H1 (cell line): Measurements from ENCODE around the gene SCAF11. TPM values are rescaled to one million over a fixed set of nuclear protein-coding genes. Genes with fewer than 3 reads are reported as not detected.

Source experiments
- CTCF ChIA-PET: fragments of 300-600 bp; sonication (Branson Sonifier 250); formaldehyde crosslinking; loops from one replicate; lab custom pipeline; 2021; ENCODE audit not compliant: partially characterized antibody; lab: Charles Lee
- POLR2A ChIA-PET: fragments of 300-600 bp; sonication (Branson Sonifier 250); formaldehyde crosslinking; loops from one replicate; lab custom pipeline; 2021; ENCODE audit warnings: inconsistent platforms; ENCODE audit not compliant: partially characterized antibody; lab: Charles Lee
- DNase-seq, 2 experiments: peaks; one replicate each; pipeline versions ENCODE4 v3.0.0 to v3.0.0-alpha.2; 2010 to 2022; ENCODE audit warnings: low spot score in 2 of 2, low read depth in 1 of 2, mixed read lengths in 1 of 2
- FAIRE-seq: peaks from 2 replicates; lab custom pipeline; 2011; peaks lifted over from hg19 to GRCh38; lab: Jason Lieb, UNC
- H2AFZ ChIP-seq: 2 replicates; pipeline ENCODE4 v1.8.1; 2012; ENCODE audit warnings: low read length, inconsistent platforms
- H2AK5ac ChIP-seq: 2 replicates; pipeline ENCODE4 v1.6.1; 2013; ENCODE audit warnings: low read depth, low read length
- H2BK120ac ChIP-seq: replicated peaks from 2 replicates; pipeline ENCODE3; 2013; ENCODE audit warnings: low read depth, low read length, inconsistent platforms
- H2BK12ac ChIP-seq: 2 replicates; pipeline ENCODE4 v1.6.1; 2013; ENCODE audit warnings: low read depth, low read length
- H2BK15ac ChIP-seq: 2 replicates; pipeline ENCODE4 v1.6.1; 2013; ENCODE audit warnings: low read length
- H2BK20ac ChIP-seq: 2 replicates; pipeline ENCODE4 v1.6.1; 2013; ENCODE audit warnings: low read length
- H2BK5ac ChIP-seq: 2 replicates; pipeline ENCODE4 v1.6.1; 2013; ENCODE audit warnings: low read depth, low read length
- H3K14ac ChIP-seq: 2 replicates; pipeline ENCODE4 v1.6.1; 2013; ENCODE audit warnings: inconsistent platforms; ENCODE audit not compliant: insufficient read length
- H3K18ac ChIP-seq: 2 replicates; pipeline ENCODE4 v1.6.1; 2013; ENCODE audit warnings: low read length; ENCODE audit errors: extremely low read depth
- H3K23ac ChIP-seq: 2 replicates; pipeline ENCODE4 v1.6.1; 2013; ENCODE audit warnings: inconsistent platforms; ENCODE audit not compliant: insufficient read length
- H3K23me2 ChIP-seq: 2 replicates; pipeline ENCODE4 v1.6.1; 2013; ENCODE audit warnings: low read depth, low read length
- H3K27ac ChIP-seq: 2 replicates; pipeline ENCODE4 v1.6.1; 2011; ENCODE audit warnings: low read depth, low read length, inconsistent platforms
- H3K27me3 ChIP-seq, 4 experiments: replicated peaks in 1 of 4; 1 replicate in 1 of 4; 2 replicates in 3 of 4; pipeline versions ENCODE4 v1.6.1 to v1.8.1; 2011 to 2013; ENCODE audit warnings: low read length in 3 of 4, mild to moderate bottlenecking in 3 of 4, inconsistent platforms in 2 of 4, mixed read lengths in 2 of 4, moderate library complexity in 1 of 4; ENCODE audit not compliant: control insufficient read depth in 3 of 4, insufficient read depth in 3 of 4; ENCODE audit errors: extremely low read depth in 1 of 4
- H3K36me3 ChIP-seq, 4 experiments: 2 replicates each; pipeline versions ENCODE4 v1.6.1 to v1.8.1; 2011 to 2013; ENCODE audit warnings: mild to moderate bottlenecking in 4 of 4, low read length in 3 of 4, moderate library complexity in 2 of 4, control low read depth in 1 of 4, inconsistent platforms in 1 of 4; ENCODE audit not compliant: insufficient read depth in 4 of 4, control insufficient read depth in 2 of 4
- H3K4ac ChIP-seq: replicated peaks from 2 replicates; pipeline ENCODE3; 2013; ENCODE audit warnings: low read length, low read depth, mixed read lengths, inconsistent platforms; ENCODE audit not compliant: insufficient read length
- H3K4me1 ChIP-seq, 4 experiments: replicated peaks in 1 of 4; 1 replicate in 1 of 4; 2 replicates in 3 of 4; pipeline versions ENCODE4 v1.6.1 to v1.8.1; 2011 to 2013; ENCODE audit warnings: low read length in 3 of 4, inconsistent platforms in 2 of 4, mixed read lengths in 1 of 4; ENCODE audit not compliant: insufficient read depth in 4 of 4, control insufficient read depth in 3 of 4
- H3K4me2 ChIP-seq, 2 experiments: 2 replicates each; pipeline versions ENCODE4 v1.6.1 to v1.8.1; 2011 to 2013; ENCODE audit warnings: low read depth in 2 of 2, low read length in 2 of 2, control low read depth in 1 of 2, inconsistent platforms in 1 of 2, mild to moderate bottlenecking in 1 of 2; ENCODE audit not compliant: insufficient read depth in 1 of 2
- H3K4me3 ChIP-seq, 4 experiments: fragments of 200-600, 300-600 bp in 1 of 4; sonication (generic), shearing (Covaris generic), sonication (Bioruptor Twin) in 1 of 4; 2 replicates each; pipeline versions ENCODE4 v1.5.1 to v1.8.1; 2011 to 2016; ENCODE audit warnings: low read length in 4 of 4, low read depth in 3 of 4, control low read depth in 2 of 4, inconsistent platforms in 2 of 4, mild to moderate bottlenecking in 2 of 4, mixed read lengths in 1 of 4, moderate library complexity in 1 of 4; ENCODE audit not compliant: insufficient read depth in 2 of 4; ENCODE audit errors: extremely low read depth in 1 of 4
- H3K56ac ChIP-seq: replicated peaks from 2 replicates; pipeline ENCODE3; 2013; ENCODE audit warnings: low read depth, mild to moderate bottlenecking, mixed read lengths, low read length, inconsistent platforms; ENCODE audit not compliant: insufficient read length
- H3K79me1 ChIP-seq: 2 replicates; pipeline ENCODE4 v1.6.1; 2013; ENCODE audit warnings: low read depth, low read length, control low read depth
- H3K79me2 ChIP-seq, 2 experiments: 2 replicates each; pipeline versions ENCODE4 v1.6.1 to v1.8.1; 2012 to 2013; ENCODE audit warnings: low read length in 2 of 2, mild to moderate bottlenecking in 2 of 2, inconsistent platforms in 1 of 2; ENCODE audit not compliant: insufficient read depth in 2 of 2, control insufficient read depth in 1 of 2
- H3K9ac ChIP-seq, 4 experiments: replicated peaks in 1 of 4; 1 replicate in 1 of 4; 2 replicates in 3 of 4; pipeline versions ENCODE4 v1.6.1 to v1.8.1; 2011 to 2013; ENCODE audit warnings: low read depth in 3 of 4, low read length in 3 of 4, control low read depth in 2 of 4, mild to moderate bottlenecking in 2 of 4, moderate library complexity in 2 of 4, inconsistent platforms in 1 of 4; ENCODE audit errors: extremely low read depth in 1 of 4
- H3K9me3 ChIP-seq, 2 experiments: 2 replicates each; pipeline versions ENCODE4 v1.6.1 to v1.8.1; 2012 to 2013; ENCODE audit warnings: mild to moderate bottlenecking in 2 of 2, moderate library complexity in 2 of 2, control low read depth in 1 of 2, inconsistent platforms in 1 of 2, low read depth in 1 of 2, low read length in 1 of 2, mixed read lengths in 1 of 2; ENCODE audit not compliant: insufficient read depth in 2 of 2
- H4K20me1 ChIP-seq, 2 experiments: replicated peaks in 1 of 2; 2 replicates each; pipeline versions ENCODE3 to v1.8.1; 2011 to 2013; ENCODE audit warnings: inconsistent platforms in 2 of 2, low read length in 2 of 2, mild to moderate bottlenecking in 1 of 2; ENCODE audit not compliant: insufficient read depth in 2 of 2, control insufficient read depth in 1 of 2
- H4K5ac ChIP-seq: 2 replicates; pipeline ENCODE4 v1.6.1; 2013; ENCODE audit warnings: low read length, low read depth, mixed read lengths, inconsistent platforms; ENCODE audit not compliant: insufficient read length
- H4K8ac ChIP-seq: 2 replicates; pipeline ENCODE4 v1.8.0; 2013; ENCODE audit warnings: mild to moderate bottlenecking, moderate library complexity, low read length, inconsistent platforms; ENCODE audit not compliant: insufficient read depth; ENCODE audit errors: extremely low read depth
- H4K91ac ChIP-seq: replicated peaks from 2 replicates; pipeline ENCODE3; 2013; ENCODE audit warnings: low read length, mixed read lengths, inconsistent platforms; ENCODE audit not compliant: insufficient read length
- BCL11A ChIP-seq, 2 experiments: IDR thresholded peaks; one replicate each; pipeline ENCODE4 v1.6.1; 2011; ENCODE audit warnings: low read depth in 2 of 2, low read length in 2 of 2, mild to moderate bottlenecking in 2 of 2
- CBX5 ChIP-seq: fragments of 300-800, 300-1000 bp; sonication (generic); IDR thresholded peaks from 2 replicates; pipeline ENCODE4 v1.7.1; 2016; ENCODE audit warnings: antibody characterized with exemption, low read length, low read depth
- CHD1 ChIP-seq: IDR thresholded peaks from 2 replicates; pipeline ENCODE4 v1.6.1; 2012; ENCODE audit warnings: low read depth, low read length, improper control_type of control experiment
- EGR1 ChIP-seq: IDR thresholded peaks from 2 replicates; pipeline ENCODE4 v1.6.1; 2011; ENCODE audit warnings: low read depth, low read length, borderline replicate concordance
- GABPA ChIP-seq: IDR thresholded peaks from 2 replicates; pipeline ENCODE4 v1.6.1; 2011; ENCODE audit warnings: mild to moderate bottlenecking, low read length, moderate library complexity, borderline replicate concordance; ENCODE audit not compliant: insufficient read depth
- KDM5A ChIP-seq: fragments of 200-600 bp; IDR thresholded peaks from 2 replicates; pipeline ENCODE4 v1.7.1; 2012; ENCODE audit warnings: mild to moderate bottlenecking, low read length, inconsistent platforms, mixed read lengths
- NANOG ChIP-seq: IDR thresholded peaks from 2 replicates; pipeline ENCODE4 v1.6.1; 2011; ENCODE audit warnings: low read length, low read depth, mild to moderate bottlenecking, inconsistent platforms; ENCODE audit not compliant: insufficient read depth, poor library complexity, severe bottlenecking
- POLR2AphosphoS5 ChIP-seq: IDR thresholded peaks from 2 replicates; pipeline ENCODE4 v1.6.1; 2011; ENCODE audit warnings: low read depth, low read length
- RFX5 ChIP-seq: IDR thresholded peaks from 2 replicates; pipeline ENCODE4 v1.6.1; 2011; ENCODE audit warnings: low read depth, low read length, improper control_type of control experiment, borderline replicate concordance
- SIRT6 ChIP-seq: IDR thresholded peaks from one replicate; pipeline ENCODE4 v1.7.1; 2012; ENCODE audit warnings: low read length, inconsistent platforms
- TAF1 ChIP-seq: IDR thresholded peaks from 2 replicates; pipeline ENCODE4 v1.6.1; 2011; ENCODE audit warnings: mild to moderate bottlenecking, low read depth, low read length
- TEAD4 ChIP-seq: IDR thresholded peaks from 2 replicates; pipeline ENCODE4 v1.6.1; 2012; ENCODE audit warnings: low read depth, low read length, inconsistent platforms, mixed read lengths
- ZNF274 ChIP-seq: IDR thresholded peaks from 2 replicates; pipeline ENCODE4 v1.7.0; 2012; ENCODE audit warnings: low read length, borderline replicate concordance; ENCODE audit errors: extremely low read depth
- WGBS, 2 experiments: shearing (Covaris generic) in 1 of 2; methylation state at CpG; one replicate each; pipeline versions ENCODE4 v1.1.6 to v1.1.7; 2013 to 2015; ENCODE audit warnings: low lambda C conversion rate in 2 of 2, mixed read lengths in 2 of 2, inconsistent platforms in 1 of 2, low coverage in 1 of 2, missing lambda C conversion rate in 1 of 2; ENCODE audit not compliant: insufficient replicate concordance in 2 of 2, insufficient coverage in 1 of 2, insufficient read length in 1 of 2; ENCODE audit errors: extremely low coverage in 1 of 2, missing lambda C conversion rate in 1 of 2; 5-methylcytosine and 5-hydroxymethylcytosine counted together
- polyA plus RNA-seq, 7 experiments: library from polyadenylated mRNA; depleted of rRNA in 3 of 7; stranded (reverse) in 5 of 7; unstranded in 2 of 7; fragments of >200 nt in 5 of 7; fragments of 200-250 nt in 2 of 7; gene quantifications; 1 replicate in 5 of 7; 2 replicates in 1 of 7; 4 replicates in 1 of 7; pipeline versions ENCODE4 v1.2.1 to v1.2.3, GENCODE V29; 2011 to 2013; ENCODE audit warnings: missing spikeins in 2 of 7, mixed read lengths in 2 of 7
- total RNA-seq: library from RNA; stranded (reverse); fragmentation: NEBNext Ultra II Directional; extraction: Animal tissue kit (Norgen Biotek cat#: 25700); gene quantifications from 2 replicates; pipeline ENCODE4 v1.2.1, GENCODE V29; 2021
- TF ChIP-seq, protein P1 (sequence below): IDR thresholded peaks from 2 replicates; pipeline ENCODE4 v1.6.1; 2012; ENCODE audit warnings: low read length, inconsistent platforms

SCAF11 gene
- total and polyA plus RNA-seq, 2 of the 8 experiments (the other 6 are each of a cell fraction or from before 2014, with no cell fraction given), result 15.1 to 77.8 TPM

DNA sequence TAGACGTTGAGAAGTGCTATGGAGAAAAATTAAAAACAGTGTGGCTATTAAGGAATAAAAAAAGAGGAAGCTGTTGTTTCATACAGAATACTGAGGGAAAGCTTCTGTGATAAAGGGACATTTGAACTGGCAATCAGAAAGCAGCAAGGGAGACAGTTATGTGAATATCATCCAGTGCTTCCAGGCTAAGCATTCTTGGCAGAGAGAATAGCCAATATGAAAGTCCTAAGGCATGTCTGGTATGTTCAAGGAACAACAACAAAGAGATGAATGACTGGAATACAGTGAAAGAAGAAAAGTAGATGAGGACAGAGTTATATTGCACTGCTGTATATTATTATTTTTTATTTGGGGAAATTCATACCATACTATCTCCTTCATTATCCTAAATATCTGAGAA lies 23.9 kb downstream of the SCAF11 start:
- peaks cover 0 to 6% (median 0%) of the 10 kb centered on the region in 4 experiments; a peak in 1 of 7 replicates for H3K4me1 ChIP-seq
- ChIA-PET CTCF (no interaction called here), POLR2A (no interaction called here)
- H3K79me2 ChIP-seq, result peaks cover 0 to 59% of the 10 kb centered on the region in 2 experiments; a peak in 2 of 4 replicates
- H4K8ac ChIP-seq, result no peak overlapping the region
- no peak for FAIRE-seq
- H3K4ac ChIP-seq, result no peak overlapping the region
- no peaks in the 10 kb centered on the region for H3K9me3 ChIP-seq
- no peaks in the 10 kb centered on the region for H3K23me2 ChIP-seq
- H3K27ac ChIP-seq, result no peak overlapping the region
- no peak overlapping the region for H2AK5ac ChIP-seq
- no peak overlapping the region for H3K14ac ChIP-seq
- no peak overlapping the region for H3K9ac ChIP-seq
- H4K5ac ChIP-seq, result no peak overlapping the region
- H2BK120ac ChIP-seq, result no peak overlapping the region
- H3K4me2 ChIP-seq, result no peak overlapping the region
- H3K79me1 ChIP-seq, result no peaks in the 10 kb centered on the region; the same call in 1 of the 2 replicates
- H2BK12ac ChIP-seq, result no peak overlapping the region
- no peaks in the 10 kb centered on the region for H3K27me3 ChIP-seq
- H4K91ac ChIP-seq, result no peak overlapping the region
- H3K23ac ChIP-seq, result no peak overlapping the region
- H3K4me3 ChIP-seq, result no peak overlapping the region
- H2BK5ac ChIP-seq, result no peak overlapping the region
- H2BK20ac ChIP-seq, result no peak overlapping the region
- WGBS, 2 experiments, result 84% methylated on average over 1 of the region's 1 CpG; no CpG with 5 or more reads in 1 of the 2 experiments
- no peak overlapping the region for H2BK15ac ChIP-seq
- peaks cover 1 to 2% of the 10 kb centered on the region in 2 experiments for H4K20me1 ChIP-seq
- no peak for DNase-seq
- no peak overlapping the region for H3K18ac ChIP-seq
- H3K56ac ChIP-seq, result no peak overlapping the region
- no peak overlapping the region for H2AFZ ChIP-seq
- peaks cover 0 to 5% (median 0%) of the 10 kb centered on the region in 4 experiments; a peak in 1 of 8 replicates for H3K36me3 ChIP-seq
- TF ChIP-seq EGR1 (no peak), RFX5 (no peak), ZNF274 (no peak), TAF1 (no peak), BCL11A (IDR thresholded peaks at IDR 0.05; ENCODE audit: low read depth in 2 of 2, low read length in 2 of 2) (no peak), GABPA (no peak), SIRT6 (no peak), CBX5 (no peak), NANOG (no peak), KDM5A (no peak), POLR2AphosphoS5 (no peak), TEAD4 (no peak), CHD1 (no peak)
- TF ChIP-seq, protein P1, sequence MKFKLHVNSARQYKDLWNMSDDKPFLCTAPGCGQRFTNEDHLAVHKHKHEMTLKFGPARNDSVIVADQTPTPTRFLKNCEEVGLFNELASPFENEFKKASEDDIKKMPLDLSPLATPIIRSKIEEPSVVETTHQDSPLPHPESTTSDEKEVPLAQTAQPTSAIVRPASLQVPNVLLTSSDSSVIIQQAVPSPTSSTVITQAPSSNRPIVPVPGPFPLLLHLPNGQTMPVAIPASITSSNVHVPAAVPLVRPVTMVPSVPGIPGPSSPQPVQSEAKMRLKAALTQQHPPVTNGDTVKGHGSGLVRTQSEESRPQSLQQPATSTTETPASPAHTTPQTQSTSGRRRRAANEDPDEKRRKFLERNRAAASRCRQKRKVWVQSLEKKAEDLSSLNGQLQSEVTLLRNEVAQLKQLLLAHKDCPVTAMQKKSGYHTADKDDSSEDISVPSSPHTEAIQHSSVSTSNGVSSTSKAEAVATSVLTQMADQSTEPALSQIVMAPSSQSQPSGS, result no peak
